ENCODE measurements around the gene NLRP3. TPM values are rescaled to one million over a fixed set of nuclear protein-coding genes. Genes with fewer than 3 reads are reported as not detected.

The NLRP3 gene
- total and polyA plus RNA-seq, 4 donors: 1.3 to 27.9 (median 5.6) TPM

GRCh38 chr1:247406014-247406656 is 9.8 kb upstream of the NLRP3 start:
- no peak for ATAC-seq (ENCODE audit: insufficient read depth, low FRiP score)
- H3K4me1 ChIP-seq (ENCODE audit: control insufficient read depth in 5 of 5, insufficient read depth in 5 of 5, low read length in 5 of 5): peaks cover 0 to 1% (median 0%) of the 10 kb centered on the region in 5 donors
- WGBS, 2 donors: 86 to 96% methylated on average over 29 to 40 of the region's 40 CpGs

GRCh38 chr1:247407180-247407616 is 8.8 kb upstream of the NLRP3 start:
- no peak for TF ChIP-seq CTCF (IDR thresholded peaks at IDR 0.05; ENCODE audit: control extremely low read depth, extremely low read depth)
- no peaks in the 10 kb centered on the region for H3K27me3 ChIP-seq (ENCODE audit: control insufficient read depth in 3 of 3, insufficient read depth in 3 of 3, low read length in 2 of 3)
- no peaks in the 10 kb centered on the region for H3K36me3 ChIP-seq (ENCODE audit: control insufficient read depth in 4 of 4, insufficient read depth in 4 of 4, low read length in 4 of 4)
- H3K4me3 ChIP-seq: no peak overlapping the region
- peaks cover 0 to 5% (median 0%) of the 10 kb centered on the region in 4 donors for H3K9me3 ChIP-seq (ENCODE audit: control insufficient read depth in 4 of 4, insufficient read depth in 3 of 4, low read length in 3 of 4)
- DNase-seq (no peak), ATAC-seq (ENCODE audit: insufficient read depth, low FRiP score) (peak; percentile 22)
- no peak overlapping the region for H3K9ac ChIP-seq (ENCODE audit: insufficient read depth in 1 of 2, low read length in 2 of 2)
- WGBS, 2 donors: 19 to 40% methylated on average over 10 of the region's 10 CpGs
- peaks cover 0 to 1% (median 0%) of the 10 kb centered on the region in 5 donors for H3K4me1 ChIP-seq (ENCODE audit: control insufficient read depth in 5 of 5, insufficient read depth in 5 of 5, low read length in 5 of 5)
- peak overlapping the region in 1 of 2 donors; percentile 39 for H3K27ac ChIP-seq (ENCODE audit: low read depth in 1 of 2, low read length in 1 of 2)

More at GRCh38 chr1:247406014-247406656, 9.8 kb upstream of the NLRP3 start:
- Histone ChIP-seq H3K9ac (ENCODE audit: insufficient read depth in 1 of 2, low read length in 2 of 2) (no peak overlapping the region), H3K36me3 (ENCODE audit: control insufficient read depth in 4 of 4, insufficient read depth in 4 of 4, low read length in 4 of 4) (no peaks in the 10 kb centered on the region), H3K9me3 (ENCODE audit: control insufficient read depth in 4 of 4, insufficient read depth in 3 of 4, low read length in 3 of 4) (peaks cover 0 to 7% (median 0%) of the 10 kb centered on the region in 4 donors), H3K27me3 (ENCODE audit: control insufficient read depth in 3 of 3, insufficient read depth in 3 of 3, low read length in 2 of 3) (no peaks in the 10 kb centered on the region), H3K27ac (ENCODE audit: low read depth in 1 of 2, low read length in 1 of 2) (no peak overlapping the region), H3K4me3 (no peak overlapping the region)
- TF ChIP-seq CTCF (IDR thresholded peaks at IDR 0.05; ENCODE audit: control extremely low read depth, extremely low read depth): no peak
- no peak for DNase-seq

- H3K4me1 ChIP-seq (ENCODE audit: control insufficient read depth in 5 of 5, insufficient read depth in 5 of 5, low read length in 5 of 5): peaks cover 0 to 1% (median 0%) of the 10 kb centered on the region in 5 donors
- no peaks in the 10 kb centered on the region for H3K27me3 ChIP-seq (ENCODE audit: control insufficient read depth in 3 of 3, insufficient read depth in 3 of 3, low read length in 2 of 3)
- H3K9me3 ChIP-seq (ENCODE audit: control insufficient read depth in 4 of 4, insufficient read depth in 3 of 4, low read length in 3 of 4): peaks cover 0 to 5% (median 0%) of the 10 kb centered on the region in 4 donors
- DNase-seq: no peak
- no peaks in the 10 kb centered on the region for H3K36me3 ChIP-seq (ENCODE audit: control insufficient read depth in 4 of 4, insufficient read depth in 4 of 4, low read length in 4 of 4)
- 56 to 62% methylated on average over 5 of the region's 5 CpGs for WGBS, 2 donors
- no peak for ATAC-seq (ENCODE audit: insufficient read depth, low FRiP score)
- H3K9ac ChIP-seq (ENCODE audit: insufficient read depth in 1 of 2, low read length in 2 of 2): no peak overlapping the region
- H3K4me3 ChIP-seq: no peak overlapping the region
- TF ChIP-seq CTCF (IDR thresholded peaks at IDR 0.05; ENCODE audit: control extremely low read depth, extremely low read depth): no peak
- no peak overlapping the region for H3K27ac ChIP-seq (ENCODE audit: low read depth in 1 of 2, low read length in 1 of 2)
Observed at GRCh38 chr1:247408100-247408499, 7.9 kb upstream of the NLRP3 start.
